DOHH2 (cell line): ENCODE measurements around the gene RIN1.

Source experiments
- H3F3A ChIP-seq: fragments of 200-600 bp; sonication (generic), shearing (Covaris generic); 2 replicates; pipeline ENCODE4 v1.6.0; 2016; ENCODE audit warnings: antibody characterized with exemption, mild to moderate bottlenecking; ENCODE audit not compliant: control insufficient read depth, insufficient read depth
- H3K27ac ChIP-seq: fragments of 200-600 bp; sonication (generic); 2 replicates; pipeline ENCODE4 v1.5.1; 2014; ENCODE audit warnings: low read depth, mild to moderate bottlenecking, low read length, moderate library complexity
- H3K27me3 ChIP-seq: fragments of 200-600 bp; sonication (generic); 2 replicates; pipeline ENCODE4 v1.6.1; 2014; ENCODE audit warnings: mild to moderate bottlenecking, low read length, mixed read lengths; ENCODE audit not compliant: control insufficient read depth
- H3K36me3 ChIP-seq: fragments of 200-600 bp; sonication (generic); 2 replicates; pipeline ENCODE4 v1.6.1; 2014; ENCODE audit warnings: mild to moderate bottlenecking, low read length, moderate library complexity, mixed read lengths; ENCODE audit not compliant: control insufficient read depth
- H3K4me1 ChIP-seq: fragments of 200-600 bp; sonication (generic); 2 replicates; pipeline ENCODE4 v1.6.1; 2014; ENCODE audit warnings: mild to moderate bottlenecking, low read length, mixed read lengths; ENCODE audit not compliant: control insufficient read depth
- H3K4me2 ChIP-seq: fragments of 200-600 bp; sonication (generic); 2 replicates; pipeline ENCODE4 v1.6.0; 2014; ENCODE audit warnings: mild to moderate bottlenecking, low read length, moderate library complexity
- H3K4me3 ChIP-seq: fragments of 200-600 bp; sonication (generic); 2 replicates; pipeline ENCODE4 v1.5.1; 2014; ENCODE audit warnings: mild to moderate bottlenecking, low read length, mixed read lengths
- H3K79me2 ChIP-seq: fragments of 200-600 bp; sonication (generic); 2 replicates; pipeline ENCODE4 v1.6.1; 2014; ENCODE audit warnings: mild to moderate bottlenecking, low read length, mixed read lengths; ENCODE audit not compliant: control insufficient read depth
- H3K9me2 ChIP-seq: fragments of 200-600 bp; sonication (generic); replicated peaks from 2 replicates; pipeline ENCODE4 v1.6.1; 2014; ENCODE audit warnings: mild to moderate bottlenecking, low read length, mixed read lengths; ENCODE audit not compliant: control insufficient read depth
- H3K9me3 ChIP-seq: fragments of 200-600 bp; sonication (generic); 2 replicates; pipeline ENCODE4 v1.6.1; 2014; ENCODE audit warnings: antibody characterized with exemption, low read length, mixed read lengths; ENCODE audit not compliant: control insufficient read depth, insufficient read depth
- H4K20me1 ChIP-seq: fragments of 200-600 bp; sonication (generic); 2 replicates; pipeline ENCODE4 v1.6.0; 2014; ENCODE audit warnings: low read depth, mild to moderate bottlenecking, antibody characterized with exemption, low read length, moderate library complexity; ENCODE audit not compliant: control insufficient read depth, insufficient read depth
- CTCF ChIP-seq: fragments of 200-600 bp; sonication (generic); IDR thresholded peaks from one replicate; pipeline ENCODE4 v1.5.1; 2014; ENCODE audit warnings: antibody characterized with exemption, mild to moderate bottlenecking, low read depth, low read length; ENCODE audit not compliant: poor library complexity, severe bottlenecking
- EZH2phosphoT487 ChIP-seq: fragments of 200-600 bp; sonication (generic); IDR thresholded peaks from 2 replicates; pipeline ENCODE4 v1.6.1; 2017; ENCODE audit warnings: borderline replicate concordance, mild to moderate bottlenecking, antibody characterized with exemption, low read length, moderate library complexity, mixed read lengths

The RIN1 gene

GRCh38 chr11:66330931-66331330, 5.3 kb downstream of the RIN1 start:
- no peak overlapping the region for H3K27ac ChIP-seq
- no peak overlapping the region for H3K4me3 ChIP-seq
- no peaks in the 10 kb centered on the region for H3K79me2 ChIP-seq
- peaks cover 32% of the 10 kb centered on the region for H3K4me1 ChIP-seq
- H3K9me2 ChIP-seq, result no peaks in the 10 kb centered on the region
- TF ChIP-seq EZH2phosphoT487 (no peak), CTCF (no peak)
- no peaks in the 10 kb centered on the region for H3K27me3 ChIP-seq
- H3F3A ChIP-seq, result no peaks in the 10 kb centered on the region
- H3K9me3 ChIP-seq, result no peaks in the 10 kb centered on the region
- H3K4me2 ChIP-seq, result no peak overlapping the region
- no peaks in the 10 kb centered on the region for H4K20me1 ChIP-seq
- H3K36me3 ChIP-seq, result no peaks in the 10 kb centered on the region

GRCh38 chr11:66329165-66329673, 7.0 kb downstream of the RIN1 start:
- H3K4me3 ChIP-seq, result no peak overlapping the region
- no peaks in the 10 kb centered on the region for H3F3A ChIP-seq
- no peaks in the 10 kb centered on the region for H3K79me2 ChIP-seq
- H3K36me3 ChIP-seq, result no peaks in the 10 kb centered on the region
- H3K9me3 ChIP-seq, result no peaks in the 10 kb centered on the region
- no peaks in the 10 kb centered on the region for H4K20me1 ChIP-seq
- H3K27ac ChIP-seq, result no peak overlapping the region
- TF ChIP-seq CTCF, result no peak
- no peak for TF ChIP-seq EZH2phosphoT487
- H3K4me2 ChIP-seq, result no peak overlapping the region; the same call in 1 of the 2 replicates
- H3K27me3 ChIP-seq, result no peaks in the 10 kb centered on the region
- peaks cover 44% of the 10 kb centered on the region for H3K4me1 ChIP-seq
- H3K9me2 ChIP-seq, result no peaks in the 10 kb centered on the region

- peak overlapping the region; percentile 66 for H3K4me2 ChIP-seq
- no peaks in the 10 kb centered on the region for H4K20me1 ChIP-seq
- H3K9me3 ChIP-seq, result no peaks in the 10 kb centered on the region
- no peaks in the 10 kb centered on the region for H3F3A ChIP-seq
- H3K9me2 ChIP-seq, result no peaks in the 10 kb centered on the region
- H3K4me3 ChIP-seq, result peak overlapping the region; percentile 57
- no peaks in the 10 kb centered on the region for H3K36me3 ChIP-seq
- H3K27me3 ChIP-seq, result no peaks in the 10 kb centered on the region
- H3K27ac ChIP-seq, result no peak overlapping the region
- peaks cover 44% of the 10 kb centered on the region for H3K4me1 ChIP-seq
- no peaks in the 10 kb centered on the region for H3K79me2 ChIP-seq
- no peak for TF ChIP-seq EZH2phosphoT487
- peak; percentile 94 for TF ChIP-seq CTCF
Observed at GRCh38 chr11:66328302-66329144, 7.7 kb downstream of the RIN1 start.
